GM19238 (cell line): ENCODE data around the gene ITSN1.

Source experiments
- DNase-seq: peaks from one replicate; pipeline ENCODE4 v3.0.0; 2011; ENCODE audit warnings: low spot score; ENCODE audit not compliant: insufficient read length

The ITSN1 gene

DNA sequence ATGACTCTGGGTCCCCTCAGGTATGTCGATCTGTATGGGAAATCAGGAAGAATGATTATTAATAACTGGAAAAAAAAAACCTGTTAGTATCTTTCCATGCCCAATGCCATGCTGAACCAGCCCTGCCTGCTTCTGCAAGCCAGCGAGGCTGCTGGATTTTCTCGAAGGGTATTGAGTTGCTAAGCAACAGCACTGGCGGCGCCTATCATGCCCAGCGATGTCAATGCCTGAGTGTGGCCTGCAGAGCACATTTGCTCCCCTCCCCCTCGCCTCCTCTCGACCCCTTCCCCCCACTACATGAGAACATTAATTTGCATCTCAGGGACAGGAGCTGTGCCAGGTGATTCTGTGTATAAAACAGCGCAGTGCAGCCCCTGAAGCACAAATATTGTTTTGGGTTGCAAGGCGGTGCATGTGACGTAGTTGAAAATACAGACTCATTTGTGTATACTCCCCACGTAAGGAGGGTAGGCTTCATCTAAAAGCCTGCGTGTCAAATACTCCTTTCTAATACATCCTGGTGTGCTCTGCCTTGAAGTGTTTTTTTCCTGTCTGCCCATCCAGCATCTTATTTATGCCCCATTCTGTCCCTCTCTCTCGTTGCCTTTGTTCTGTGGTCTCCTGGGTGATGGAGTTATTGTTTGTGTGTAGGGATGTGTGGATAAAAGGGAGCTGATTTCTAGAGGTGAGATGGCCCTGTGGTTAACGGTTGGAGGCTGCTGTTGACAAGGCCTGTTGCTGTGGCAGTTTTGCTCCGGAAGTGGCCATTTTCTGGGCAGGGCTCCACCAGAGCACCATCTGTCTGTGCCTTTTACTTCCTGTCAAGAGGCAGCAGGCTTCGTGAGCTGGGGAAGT, 306.0 kb downstream of the ITSN1 start:
- peak; percentile 32 for DNase-seq

GRCh38 chr21:33948951-33949444, 306.7 kb downstream of the ITSN1 start:
- no peak for DNase-seq
